ENCODE results near the gene DEGS2.

Gene DEGS2

GRCh38 chr14:100200311-100200710 is 40.9 kb upstream of the DEGS2 start:
- no peak overlapping the region for H2BK5ac ChIP-seq (ENCODE audit: low read depth, low read length, poor library complexity)
- H3K14ac ChIP-seq (ENCODE audit: low read length) = no peak overlapping the region
- H3K79me1 ChIP-seq (ENCODE audit: low read length) = no peaks in the 10 kb centered on the region
- H3K9me3 ChIP-seq (ENCODE audit: insufficient read depth, low read depth, low read length) = no peaks in the 10 kb centered on the region
- no peak overlapping the region for H4K91ac ChIP-seq (ENCODE audit: low read depth, low read length)
- H3K27ac ChIP-seq (ENCODE audit: low read depth, low read length) = no peak overlapping the region
- WGBS (ENCODE audit: extremely low coverage, insufficient coverage, insufficient read length) = no CpG with 5 or more reads among the region's 3 CpGs
- no peak for DNase-seq
- H3K27me3 ChIP-seq (ENCODE audit: insufficient read depth, low read length) = no peaks in the 10 kb centered on the region
- H3K4me1 ChIP-seq (ENCODE audit: control insufficient read depth in 1 of 2, insufficient read depth in 2 of 2, low read length in 2 of 2) = no peaks in the 10 kb centered on the region
- no peak overlapping the region for H4K8ac ChIP-seq (ENCODE audit: low read depth, low read length)
- H3K36me3 ChIP-seq (ENCODE audit: control insufficient read depth in 1 of 2, insufficient read depth in 2 of 2, low read length in 2 of 2) = no peaks in the 10 kb centered on the region
- no peak overlapping the region for H3K4ac ChIP-seq (ENCODE audit: low read depth, low read length)
- no peak overlapping the region for H3K9ac ChIP-seq (ENCODE audit: low read length)
- no peak overlapping the region for H4K12ac ChIP-seq (ENCODE audit: low read depth, low read length)
- no peak overlapping the region for H3K23ac ChIP-seq (ENCODE audit: low read length)
- H2BK120ac ChIP-seq (ENCODE audit: insufficient read depth, low read length, poor library complexity) = no peak overlapping the region
- H2AFZ ChIP-seq (ENCODE audit: insufficient read depth, low read length, poor library complexity) = no peak overlapping the region
- no peak overlapping the region for H2AK5ac ChIP-seq (ENCODE audit: low read length)
- no peak overlapping the region for H3K4me3 ChIP-seq (ENCODE audit: low read depth, low read length)
- no peak overlapping the region for H3K4me2 ChIP-seq (ENCODE audit: low read length)
- H3K18ac ChIP-seq (ENCODE audit: low read length) = no peak overlapping the region
- H2BK12ac ChIP-seq (ENCODE audit: low read length) = no peak overlapping the region
- no peaks in the 10 kb centered on the region for H3K79me2 ChIP-seq (ENCODE audit: control insufficient read depth, insufficient read depth, low read length, poor library complexity)

GRCh38 chr14:100199240-100199860 is 39.9 kb upstream of the DEGS2 start:
- Histone ChIP-seq H3K4ac (ENCODE audit: low read depth, low read length) (no peak overlapping the region), H2AFZ (ENCODE audit: insufficient read depth, low read length, poor library complexity) (no peak overlapping the region), H2BK12ac (ENCODE audit: low read length) (no peak overlapping the region), H4K91ac (ENCODE audit: low read depth, low read length) (no peak overlapping the region), H2AK5ac (ENCODE audit: low read length) (no peak overlapping the region), H4K8ac (ENCODE audit: low read depth, low read length) (no peak overlapping the region), H3K27me3 (ENCODE audit: insufficient read depth, low read length) (no peaks in the 10 kb centered on the region), H3K9me3 (ENCODE audit: insufficient read depth, low read depth, low read length) (no peaks in the 10 kb centered on the region), H4K12ac (ENCODE audit: low read depth, low read length) (no peak overlapping the region), H3K4me1 (ENCODE audit: control insufficient read depth in 1 of 2, insufficient read depth in 2 of 2, low read length in 2 of 2) (no peaks in the 10 kb centered on the region), H3K14ac (ENCODE audit: low read length) (no peak overlapping the region), H3K79me2 (ENCODE audit: control insufficient read depth, insufficient read depth, low read length, poor library complexity) (no peaks in the 10 kb centered on the region), H2BK120ac (ENCODE audit: insufficient read depth, low read length, poor library complexity) (no peak overlapping the region), H3K36me3 (ENCODE audit: control insufficient read depth in 1 of 2, insufficient read depth in 2 of 2, low read length in 2 of 2) (no peaks in the 10 kb centered on the region), H3K79me1 (ENCODE audit: low read length) (no peaks in the 10 kb centered on the region), H2BK5ac (ENCODE audit: low read depth, low read length, poor library complexity) (no peak overlapping the region), H3K18ac (ENCODE audit: low read length) (no peak overlapping the region), H3K4me3 (ENCODE audit: low read depth, low read length) (no peak overlapping the region), H3K23ac (ENCODE audit: low read length) (no peak overlapping the region), H3K27ac (ENCODE audit: low read depth, low read length) (no peak overlapping the region), H3K4me2 (ENCODE audit: low read length) (no peak overlapping the region), H3K9ac (ENCODE audit: low read length) (no peak overlapping the region)
- no CpG with 5 or more reads among the region's 8 CpGs for WGBS (ENCODE audit: extremely low coverage, insufficient coverage, insufficient read length)
- peak in 1 of 2 donors; percentile 47 for DNase-seq

GRCh38 chr14:100193417-100194357 is 34.2 kb upstream of the DEGS2 start:
- peak overlapping the region; percentile 68 for H3K4me2 ChIP-seq (ENCODE audit: low read length)
- peaks cover 6% of the 10 kb centered on the region for H3K79me1 ChIP-seq (ENCODE audit: low read length)
- H2BK120ac ChIP-seq (ENCODE audit: insufficient read depth, low read length, poor library complexity) = peak overlapping the region; percentile 74
- H3K18ac ChIP-seq (ENCODE audit: low read length) = peak overlapping the region; percentile 70
- H2BK5ac ChIP-seq (ENCODE audit: low read depth, low read length, poor library complexity) = peak overlapping the region; percentile 29
- peak overlapping the region; percentile 95 for H4K12ac ChIP-seq (ENCODE audit: low read depth, low read length)
- no CpG with 5 or more reads among the region's 12 CpGs for WGBS (ENCODE audit: extremely low coverage, insufficient coverage, insufficient read length)
- peak overlapping the region; percentile 94 for H4K8ac ChIP-seq (ENCODE audit: low read depth, low read length)
- peak overlapping the region; percentile 32 for H3K4ac ChIP-seq (ENCODE audit: low read depth, low read length)
- peak overlapping the region; percentile 68 for H2BK12ac ChIP-seq (ENCODE audit: low read length)
- H4K91ac ChIP-seq (ENCODE audit: low read depth, low read length) = peak overlapping the region; percentile 84
- no peak overlapping the region for H3K23ac ChIP-seq (ENCODE audit: low read length)
- no peak overlapping the region for H3K27ac ChIP-seq (ENCODE audit: low read depth, low read length)
- no peak overlapping the region for H3K9ac ChIP-seq (ENCODE audit: low read length)
- H3K27me3 ChIP-seq (ENCODE audit: insufficient read depth, low read length) = no peaks in the 10 kb centered on the region
- no peak overlapping the region for H3K4me3 ChIP-seq (ENCODE audit: low read depth, low read length)
- peak overlapping the region; percentile 60 for H2AK5ac ChIP-seq (ENCODE audit: low read length)
- peaks cover 2% of the 10 kb centered on the region for H3K79me2 ChIP-seq (ENCODE audit: control insufficient read depth, insufficient read depth, low read length, poor library complexity)
- H3K4me1 ChIP-seq (ENCODE audit: control insufficient read depth in 1 of 2, insufficient read depth in 2 of 2, low read length in 2 of 2) = peaks cover 9 to 10% of the 10 kb centered on the region in 2 experiments
- H3K14ac ChIP-seq (ENCODE audit: low read length) = peak overlapping the region; percentile 85
- DNase-seq = no peak
- H3K9me3 ChIP-seq (ENCODE audit: insufficient read depth, low read depth, low read length) = no peaks in the 10 kb centered on the region
- peak overlapping the region; percentile 90 for H2AFZ ChIP-seq (ENCODE audit: insufficient read depth, low read length, poor library complexity)
- no peaks in the 10 kb centered on the region for H3K36me3 ChIP-seq (ENCODE audit: control insufficient read depth in 1 of 2, insufficient read depth in 2 of 2, low read length in 2 of 2)

GRCh38 chr14:100192672-100193416 is 33.4 kb upstream of the DEGS2 start:
- peak overlapping the region; percentile 51 for H3K4me3 ChIP-seq (ENCODE audit: low read depth, low read length)
- H3K27me3 ChIP-seq (ENCODE audit: insufficient read depth, low read length) = no peaks in the 10 kb centered on the region
- H4K91ac ChIP-seq (ENCODE audit: low read depth, low read length) = peak overlapping the region; percentile 94
- H3K79me1 ChIP-seq (ENCODE audit: low read length) = peaks cover 6% of the 10 kb centered on the region
- H3K4me2 ChIP-seq (ENCODE audit: low read length) = peak overlapping the region; percentile 68
- no peak overlapping the region for H3K27ac ChIP-seq (ENCODE audit: low read depth, low read length)
- no peaks in the 10 kb centered on the region for H3K9me3 ChIP-seq (ENCODE audit: insufficient read depth, low read depth, low read length)
- peak overlapping the region; percentile 68 for H2BK12ac ChIP-seq (ENCODE audit: low read length)
- H3K36me3 ChIP-seq (ENCODE audit: control insufficient read depth in 1 of 2, insufficient read depth in 2 of 2, low read length in 2 of 2) = no peaks in the 10 kb centered on the region
- H3K18ac ChIP-seq (ENCODE audit: low read length) = peak overlapping the region; percentile 93
- WGBS (ENCODE audit: extremely low coverage, insufficient coverage, insufficient read length) = no CpG with 5 or more reads among the region's 62 CpGs
- H3K9ac ChIP-seq (ENCODE audit: low read length) = peak overlapping the region; percentile 25
- H2AK5ac ChIP-seq (ENCODE audit: low read length) = peak overlapping the region; percentile 74
- no peak overlapping the region for H3K23ac ChIP-seq (ENCODE audit: low read length)
- DNase-seq = peak; percentile 100
- peaks cover 9 to 10% of the 10 kb centered on the region in 2 experiments for H3K4me1 ChIP-seq (ENCODE audit: control insufficient read depth in 1 of 2, insufficient read depth in 2 of 2, low read length in 2 of 2)
- peaks cover 2% of the 10 kb centered on the region for H3K79me2 ChIP-seq (ENCODE audit: control insufficient read depth, insufficient read depth, low read length, poor library complexity)
- peak overlapping the region; percentile 29 for H2BK5ac ChIP-seq (ENCODE audit: low read depth, low read length, poor library complexity)
- H4K12ac ChIP-seq (ENCODE audit: low read depth, low read length) = peak overlapping the region; percentile 95
- peak overlapping the region; percentile 86 for H3K14ac ChIP-seq (ENCODE audit: low read length)
- H3K4ac ChIP-seq (ENCODE audit: low read depth, low read length) = peak overlapping the region; percentile 65
- peak overlapping the region; percentile 90 for H2AFZ ChIP-seq (ENCODE audit: insufficient read depth, low read length, poor library complexity)
- peak overlapping the region; percentile 75 for H2BK120ac ChIP-seq (ENCODE audit: insufficient read depth, low read length, poor library complexity)
- H4K8ac ChIP-seq (ENCODE audit: low read depth, low read length) = peak overlapping the region; percentile 96

Measured in trophoblast cell (in vitro differentiated cells and primary cell).